Esophagus mucosa (tissue), 1 donor: Measurements from ENCODE around the gene SPAG6. TPM values are rescaled to one million over a fixed set of nuclear protein-coding genes. Genes with fewer than 3 reads are reported as not detected.
"Not testable (repeated sequence)": the region's sequence is repeated elsewhere in the genome, so short reads cannot be mapped to it uniquely, and the experiment has no call there.

Experiments
- ATAC-seq: fragments of 200-7000 bp; cut with Tn5 transposase; one replicate; pipeline ENCODE4 v1.9.1; 2020
- total RNA-seq: library from RNA; stranded (reverse); gene quantifications from one replicate; pipeline ENCODE4 v1.2.4, GENCODE V29; 2023
- donor health status: DM: yes; HTN: yes; CAD: no.

The SPAG6 gene
- total RNA-seq = not detected

GRCh38 chr10:22345301-22346095 is at the start of gene SPAG6:
Gene SPAG6 (plus strand): TSS chr10:22345496. CDS start chr10:22345612, 116 bp downstream.
- no peak for ATAC-seq

- ATAC-seq = no peak
Observed at GRCh38 chr10:22301193-22301592, 44.1 kb upstream of the SPAG6 start.

GRCh38 chr10:22303461-22303860 is 41.8 kb upstream of the SPAG6 start:
- no peak for ATAC-seq

GRCh38 chr10:22305721-22306120 is 39.6 kb upstream of the SPAG6 start:
- ATAC-seq = no peak

- ATAC-seq = no peak
Observed at GRCh38 chr10:22308390-22308789, 36.9 kb upstream of the SPAG6 start.

- ATAC-seq = no peak
Observed at GRCh38 chr10:22309180-22310000, 35.9 kb upstream of the SPAG6 start.

GRCh38 chr10:22310012-22310411 is 35.3 kb upstream of the SPAG6 start:
- not testable (repeated sequence) for ATAC-seq

- ATAC-seq = no peak
Observed at GRCh38 chr10:22310928-22311327, 34.4 kb upstream of the SPAG6 start.

GRCh38 chr10:22314852-22315251 is 30.4 kb upstream of the SPAG6 start:
- no peak for ATAC-seq

- no peak for ATAC-seq
Observed at GRCh38 chr10:22315455-22316285, 29.6 kb upstream of the SPAG6 start.

GRCh38 chr10:22316286-22317075 is 28.8 kb upstream of the SPAG6 start, which contains the start of gene COMMD3:
Gene COMMD3 (plus strand): TSS chr10:22316388. CDS start chr10:22316418, 30 bp downstream.
- peak; percentile 90 for ATAC-seq

- no peak for ATAC-seq
Observed at GRCh38 chr10:22317076-22317370, 28.3 kb upstream of the SPAG6 start.

GRCh38 chr10:22317771-22318565 is 27.3 kb upstream of the SPAG6 start:
- no peak for ATAC-seq

- no peak for ATAC-seq
Observed at GRCh38 chr10:22318772-22319171, 26.5 kb upstream of the SPAG6 start.

GRCh38 chr10:22319547-22319979 is 25.7 kb upstream of the SPAG6 start:
- no peak for ATAC-seq

- ATAC-seq = no peak
Observed at GRCh38 chr10:22319980-22320558, 25.2 kb upstream of the SPAG6 start.

- ATAC-seq = peak; percentile 67
Observed at GRCh38 chr10:22320591-22321155, 24.6 kb upstream of the SPAG6 start, which contains the start of gene BMI1. Gene BMI1 (plus strand): TSS chr10:22321099. CDS start chr10:22326450, 5,351 bp downstream.

- ATAC-seq = peak; percentile 60
Observed at GRCh38 chr10:22321156-22321923, 24.0 kb upstream of the SPAG6 start.

- ATAC-seq = no peak
Observed at GRCh38 chr10:22321924-22322640, 23.2 kb upstream of the SPAG6 start.
